NK-92 treated with Interleukin-12 subunit alpha and Interleukin-12 subunit beta, amount 100 ng/mL, for 24 hours (cell line): ENCODE measurements around the gene GNAO1.

Experiments used
- DNase-seq: peaks from one replicate; lab custom pipeline; 2025; lab: John Stamatoyannopoulos, UW

The GNAO1 gene

GRCh38 chr16:56266641-56267607 is 75.6 kb downstream of the GNAO1 start:
- DNase-seq, result no peak

GRCh38 chr16:56267888-56268287 is 76.6 kb downstream of the GNAO1 start:
- DNase-seq, result no peak

- no peak for DNase-seq
These were observed 77.5 kb downstream of the GNAO1 start for GRCh38 chr16:56268799-56269198.

GRCh38 chr16:56269281-56269680 is 78.0 kb downstream of the GNAO1 start:
- DNase-seq, result no peak

- DNase-seq, result no peak
These were observed 78.8 kb downstream of the GNAO1 start for GRCh38 chr16:56269811-56270684.

GRCh38 chr16:56270828-56271227 is 79.5 kb downstream of the GNAO1 start:
- DNase-seq, result no peak

GRCh38 chr16:56272583-56272894 is 81.2 kb downstream of the GNAO1 start:
- DNase-seq, result no peak

- DNase-seq, result no peak
These were observed 82.3 kb downstream of the GNAO1 start for GRCh38 chr16:56273615-56274014.

- no peak for DNase-seq
These were observed 83.1 kb downstream of the GNAO1 start for GRCh38 chr16:56274369-56274768.

GRCh38 chr16:56275076-56275475 is 83.8 kb downstream of the GNAO1 start:
- DNase-seq, result no peak

- no peak for DNase-seq
These were observed 84.5 kb downstream of the GNAO1 start for GRCh38 chr16:56275801-56276200.

- no peak for DNase-seq
These were observed 85.8 kb downstream of the GNAO1 start for GRCh38 chr16:56277075-56277474.

GRCh38 chr16:56278196-56278855 is 87.0 kb downstream of the GNAO1 start:
- no peak for DNase-seq

- DNase-seq, result peak; percentile 71
These were observed 87.8 kb downstream of the GNAO1 start for GRCh38 chr16:56279132-56279531.

GRCh38 chr16:56279914-56280313 is 88.6 kb downstream of the GNAO1 start:
- DNase-seq, result no peak

- no peak for DNase-seq
These were observed 90.0 kb downstream of the GNAO1 start for GRCh38 chr16:56281249-56281805.

GRCh38 chr16:56282451-56282850 is 91.2 kb downstream of the GNAO1 start:
- no peak for DNase-seq

GRCh38 chr16:56284521-56284920 is 93.2 kb downstream of the GNAO1 start:
- DNase-seq, result no peak

- DNase-seq, result no peak
These were observed 95.5 kb downstream of the GNAO1 start for GRCh38 chr16:56286809-56287208.

GRCh38 chr16:56288019-56288418 is 96.7 kb downstream of the GNAO1 start:
- no peak for DNase-seq

GRCh38 chr16:56289416-56289815 is 98.1 kb downstream of the GNAO1 start:
- DNase-seq, result no peak

GRCh38 chr16:56289862-56290261 is 98.6 kb downstream of the GNAO1 start:
- DNase-seq, result no peak
